GM12878 (cell line): ENCODE measurements around the gene NAV3. TPM values are rescaled to one million over a fixed set of nuclear protein-coding genes. Genes with fewer than 3 reads are reported as not detected.

Experiments
- ATAC-seq: fragments of 200-7000 bp; cut with Tn5 transposase; 3 replicates; pipeline ENCODE4 v1.9.1; 2020; ENCODE audit warnings: mild to moderate bottlenecking, moderate library complexity
- BruUV-seq: library from RNA; stranded (reverse); fragments of 400-500 nt; replicated peaks from 2 replicates; lab custom pipeline; 2021; lab: Mats Ljungman, UMichigan
- CTCF ChIA-PET: fragments of 300-600 bp; sonication (Branson Sonifier 250); formaldehyde crosslinking; extraction: SDS; loops from one replicate; lab custom pipeline; 2021; ENCODE audit warnings: inconsistent platforms; lab: Yijun Ruan, JAX
- POLR2A ChIA-PET: fragments of 350-600 bp; formaldehyde crosslinking; extraction: SDS; loops from one replicate; lab custom pipeline; 2021; ENCODE audit warnings: inconsistent platforms; lab: Charles Lee
- RAD21 ChIA-PET: fragments of 300-600 bp; sonication (Branson Sonifier 250); formaldehyde crosslinking; loops from one replicate; lab custom pipeline; 2023; ENCODE audit warnings: antibody characterized with exemption; ENCODE audit not compliant: unreplicated experiment; lab: Charles Lee
- SMC1A ChIA-PET: fragments of 300-600 bp; sonication (Branson Sonifier 250); formaldehyde crosslinking; loops from one replicate; lab custom pipeline; 2023; ENCODE audit not compliant: unreplicated experiment, uncharacterized antibody; lab: Charles Lee
- DNase-seq: peaks from one replicate; pipeline ENCODE4 v3.0.0-alpha.2; 2011; ENCODE audit warnings: low read depth, low spot score
- FAIRE-seq: peaks from 3 replicates; lab custom pipeline; 2011; peaks lifted over from hg19 to GRCh38; lab: Jason Lieb, UNC
- H2AFZ ChIP-seq: 2 replicates; pipeline ENCODE4 v1.6.0; 2011; ENCODE audit warnings: low read depth, low read length, control low read depth; ENCODE audit not compliant: control insufficient read depth
- H3K27ac ChIP-seq: 2 replicates; pipeline ENCODE4 v1.5.1; 2011; ENCODE audit warnings: control low read depth; ENCODE audit not compliant: control insufficient read depth, insufficient read depth
- H3K27me3 ChIP-seq, 2 experiments: replicated peaks in 1 of 2; 2 replicates each; pipeline versions ENCODE4 v1.6.0 to v1.6.1; 2011; ENCODE audit warnings: low read length in 1 of 2; ENCODE audit not compliant: control insufficient read depth in 2 of 2, insufficient read depth in 2 of 2
- H3K36me3 ChIP-seq, 2 experiments: 2 replicates each; pipeline ENCODE4 v1.5.1; 2011; ENCODE audit warnings: low read length in 1 of 2; ENCODE audit not compliant: control insufficient read depth in 2 of 2, insufficient read depth in 2 of 2
- H3K4me1 ChIP-seq: 2 replicates; pipeline ENCODE4 v1.6.1; 2011; ENCODE audit warnings: mild to moderate bottlenecking, low read length, moderate library complexity, mixed read lengths; ENCODE audit not compliant: control insufficient read depth, insufficient read depth
- H3K4me2 ChIP-seq: 2 replicates; pipeline ENCODE4 v1.6.0; 2011; ENCODE audit warnings: control low read depth; ENCODE audit not compliant: control insufficient read depth, insufficient read depth
- H3K4me3 ChIP-seq: fragments of 200-600 bp; sonication (generic); 2 replicates; pipeline ENCODE4 v1.5.1; 2016
- H3K79me2 ChIP-seq: 2 replicates; pipeline ENCODE4 v1.6.0; 2011; ENCODE audit warnings: low read length; ENCODE audit not compliant: control insufficient read depth, insufficient read depth
- H3K9ac ChIP-seq: 2 replicates; pipeline ENCODE4 v1.8.0; 2011; ENCODE audit warnings: low read length, control low read depth, mixed read lengths; ENCODE audit not compliant: control insufficient read depth, insufficient read depth
- H3K9me3 ChIP-seq: replicated peaks from 3 replicates; pipeline ENCODE4 v1.5.1; 2011; ENCODE audit warnings: mild to moderate bottlenecking, low read length; ENCODE audit not compliant: control insufficient read depth, insufficient read depth
- H4K20me1 ChIP-seq: 2 replicates; pipeline ENCODE4 v1.6.0; 2011; ENCODE audit not compliant: control insufficient read depth, insufficient read depth
- CEBPB ChIP-seq, 2 experiments: fragments of 150-350 bp in 1 of 2; IDR thresholded peaks; 2 replicates each; pipeline ENCODE4 v1.6.1; 2012 to 2014; ENCODE audit warnings: low read depth in 2 of 2, low read length in 2 of 2, borderline replicate concordance in 1 of 2, inconsistent platforms in 1 of 2
- E2F8 ChIP-seq: fragments of 450-650 bp; IDR thresholded peaks from 2 replicates; pipeline ENCODE4 v1.6.1; 2018; ENCODE audit warnings: mild to moderate bottlenecking, low read depth, moderate library complexity; ENCODE audit not compliant: partially characterized antibody
- FOXM1 ChIP-seq: IDR thresholded peaks from 2 replicates; pipeline ENCODE4 v1.6.1; 2012; ENCODE audit warnings: low read depth, mild to moderate bottlenecking, inconsistent platforms, low read length, moderate library complexity
- IRF3 ChIP-seq: fragments of 450-650 bp; IDR thresholded peaks from 2 replicates; pipeline ENCODE4 v1.6.1; 2014; ENCODE audit warnings: mild to moderate bottlenecking
- NR2C1 ChIP-seq: fragments of 450-650 bp; IDR thresholded peaks from 2 replicates; pipeline ENCODE4 v1.6.1; 2017; ENCODE audit warnings: antibody characterized with exemption, mild to moderate bottlenecking, moderate library complexity
- NR2F1 ChIP-seq: fragments of 450-650 bp; conservative IDR thresholded peaks from 2 replicates; pipeline ENCODE4 v1.6.1; 2017; ENCODE audit warnings: mild to moderate bottlenecking
- NRF1 ChIP-seq: conservative IDR thresholded peaks from 2 replicates; pipeline ENCODE4 v1.6.1; 2011; ENCODE audit warnings: mild to moderate bottlenecking, low read depth, low read length, improper control_type of control experiment
- PAX5 ChIP-seq: IDR thresholded peaks from 2 replicates; pipeline ENCODE4 v1.6.1; 2011; ENCODE audit warnings: low read depth, low read length, borderline replicate concordance
- PAX8 ChIP-seq: fragments of 450-650 bp; IDR thresholded peaks from 2 replicates; pipeline ENCODE4 v1.6.1; 2017; ENCODE audit warnings: mild to moderate bottlenecking, moderate library complexity
- POLR2A ChIP-seq: IDR thresholded peaks from 2 replicates; pipeline ENCODE4 v1.6.1; 2011; ENCODE audit warnings: low read depth, mild to moderate bottlenecking, low read length
- RBBP5 ChIP-seq: fragments of 200-600 bp; sonication (generic); conservative IDR thresholded peaks from 2 replicates; pipeline ENCODE4 v1.6.1; 2016
- RCOR1 ChIP-seq: conservative IDR thresholded peaks from 2 replicates; pipeline ENCODE4 v1.6.1; 2012; ENCODE audit warnings: low read depth, low read length, improper control_type of control experiment
- REST ChIP-seq: IDR thresholded peaks from 2 replicates; pipeline ENCODE4 v1.6.1; 2012; ENCODE audit warnings: mild to moderate bottlenecking, low read depth, low read length
- RUNX3 ChIP-seq: IDR thresholded peaks from 2 replicates; pipeline ENCODE4 v1.6.1; 2012; ENCODE audit warnings: low read length, inconsistent platforms
- TBL1XR1 ChIP-seq: IDR thresholded peaks from 2 replicates; pipeline ENCODE4 v1.6.1; 2012; ENCODE audit warnings: low read depth, low read length, improper control_type of control experiment
- TCF12 ChIP-seq: IDR thresholded peaks from 2 replicates; pipeline ENCODE4 v1.6.1; 2011; ENCODE audit warnings: low read depth, mild to moderate bottlenecking, low read length
- USF2 ChIP-seq: IDR thresholded peaks from 2 replicates; pipeline ENCODE4 v1.6.1; 2011; ENCODE audit warnings: low read depth, low read length, improper control_type of control experiment, borderline replicate concordance
- WRNIP1 ChIP-seq: IDR thresholded peaks from 2 replicates; pipeline ENCODE4 v1.6.1; 2011; ENCODE audit warnings: low read depth, low read length, improper control_type of control experiment, borderline replicate concordance
- ZNF24 ChIP-seq: fragments of 450-650 bp; IDR thresholded peaks from 2 replicates; pipeline ENCODE4 v1.6.1; 2017; ENCODE audit warnings: antibody characterized with exemption, mild to moderate bottlenecking
- ZZZ3 ChIP-seq: IDR thresholded peaks from 2 replicates; pipeline ENCODE4 v1.6.1; 2011; ENCODE audit warnings: low read depth; ENCODE audit not compliant: control insufficient read depth, insufficient read length
- WGBS: methylation state at CpG from one replicate; pipeline ENCODE4 v1.1.6; 2016; ENCODE audit warnings: low lambda C conversion rate; ENCODE audit not compliant: insufficient replicate concordance, insufficient coverage; ENCODE audit errors: missing lambda C conversion rate; 5-methylcytosine and 5-hydroxymethylcytosine counted together
- in situ Hi-C: fragments of 300-500 bp; cut with MboI; formaldehyde crosslinking; loops from 9 replicates; pipeline ENCODE4 v1.14.3; 2018; ENCODE audit warnings: mixed read lengths
- intact Hi-C: fragments of 100-400 bp; cut with micrococcal nuclease; formaldehyde crosslinking; loops from one replicate; pipeline ENCODE4 v1.14.2; 2022; ENCODE audit not compliant: unreplicated experiment
- polyA plus RNA-seq, 11 experiments: library from polyadenylated mRNA; depleted of rRNA in 4 of 11; unstranded in 6 of 11; stranded (reverse) in 5 of 11; fragments of >200 nt; fragmentation: Nextera tagmentation in 4 of 11; fragmentation: Illumina TruSeq in 1 of 11; extraction: Ambion mirVana in 4 of 11; extraction: Trizol in 1 of 11; gene quantifications; 1 replicate in 1 of 11; 2 replicates in 10 of 11; pipeline versions ENCODE4 v1.2.1 to v1.2.3, GENCODE V29; 2011 to 2016; ENCODE audit warnings: inconsistent platforms in 2 of 11, missing spikeins in 2 of 11, low read depth in 1 of 11
- total RNA-seq, 4 experiments: library from RNA; depleted of rRNA in 3 of 4; stranded (reverse); fragments of >200 nt in 3 of 4; fragmentation: Illumina TruSeq in 1 of 4; extraction: Trizol in 1 of 4; gene quantifications; 2 replicates each; pipeline versions ENCODE4 v1.2.1 to v1.2.3, GENCODE V29; 2013 to 2021

Gene NAV3
- total and polyA plus RNA-seq, 10 of the 15 experiments (the other 5 are each of a cell fraction or from before 2014, with no cell fraction given): 0.05 to 0.51 (median 0.22) TPM; not detected in 1

GRCh38 chr12:77786675-77787074, 44.0 kb upstream of the NAV3 start:
- no peak for DNase-seq
- no peak for FAIRE-seq
- no peak overlapping the region for H3K9ac ChIP-seq
- no peak for TF ChIP-seq USF2
- no peak for TF ChIP-seq IRF3
- no peak for TF ChIP-seq NRF1
- no peak for TF ChIP-seq ZZZ3
- no peak for TF ChIP-seq PAX8
- TF ChIP-seq NR2C1: no peak
- no peak for TF ChIP-seq POLR2A
- TF ChIP-seq TCF12: no peak
- no peak for TF ChIP-seq RCOR1
- TF ChIP-seq RBBP5: no peak
- no peak for TF ChIP-seq RUNX3
- no peak for TF ChIP-seq E2F8
- TF ChIP-seq WRNIP1: no peak
- TF ChIP-seq NR2F1: no peak
- no peak for TF ChIP-seq TBL1XR1
- TF ChIP-seq REST: no peak
- TF ChIP-seq ZNF24: no peak
- TF ChIP-seq FOXM1: no peak
- TF ChIP-seq PAX5: no peak
- no peak for TF ChIP-seq CEBPB (IDR thresholded peaks at IDR 0.05; ENCODE audit: borderline replicate concordance in 1 of 2, low read depth in 2 of 2, low read length in 2 of 2)
- TF ChIP-seq, all 136 proteins: peak for 0
- Histone ChIP-seq H3K4me3 (no peak overlapping the region), H3K4me2 (no peak overlapping the region), H3K4me1 (no peaks in the 10 kb centered on the region), H3K79me2 (no peaks in the 10 kb centered on the region), H2AFZ (no peak overlapping the region), H4K20me1 (no peaks in the 10 kb centered on the region), H3K36me3 (no peaks in the 10 kb centered on the region), H3K27ac (no peak overlapping the region), H3K27me3 (no peaks in the 10 kb centered on the region), H3K9me3 (no peaks in the 10 kb centered on the region; the same call in 2 of the 3 replicates)
- in situ Hi-C loops (no loop called here), intact Hi-C loops (no loop called here)
- WGBS: 24% methylated on average over 5 of the region's 5 CpGs
- POLR2A ChIA-PET: no interaction called here
- CTCF ChIA-PET: no interaction called here
- no peak for ATAC-seq
- SMC1A ChIA-PET: no interaction called here
- no TSS peak for BruUV-seq
- RAD21 ChIA-PET: no interaction called here
